ENCODE results near the gene RIC8A.
"Not testable (repeated sequence)": the region's sequence is repeated elsewhere in the genome, so short reads cannot be mapped to it uniquely, and the experiment has no call there.

Gene RIC8A

GRCh38 chr11:220641-221215, 13.2 kb downstream of the RIC8A start:
- not testable (repeated sequence) for DNase-seq

GRCh38 chr11:221539-221938, 14.0 kb downstream of the RIC8A start:
- no peak for DNase-seq

GRCh38 chr11:221998-222789, 14.7 kb downstream of the RIC8A start:
- no peak for DNase-seq

- DNase-seq = no peak
Measured at GRCh38 chr11:223026-223789, 15.7 kb downstream of the RIC8A start.

- DNase-seq = no peak
Measured at GRCh38 chr11:223884-224283, 16.4 kb downstream of the RIC8A start.

GRCh38 chr11:224424-224823, 16.9 kb downstream of the RIC8A start:
- no peak for DNase-seq

- DNase-seq = peak; percentile 32 to 38
Measured at GRCh38 chr11:225734-226453, 18.4 kb downstream of the RIC8A start.

GRCh38 chr11:227824-228379, 20.4 kb downstream of the RIC8A start:
- DNase-seq = no peak

- DNase-seq = no peak
Measured at GRCh38 chr11:230431-230830, 22.9 kb downstream of the RIC8A start.

- no peak for DNase-seq
Measured at GRCh38 chr11:232783-233565, 25.5 kb downstream of the RIC8A start.

- DNase-seq = no peak
Measured at GRCh38 chr11:235180-235579, 27.7 kb downstream of the RIC8A start.

- DNase-seq = no peak
Measured at GRCh38 chr11:235609-235996, 28.1 kb downstream of the RIC8A start.

GRCh38 chr11:235997-236773, 28.7 kb downstream of the RIC8A start, which contains the start of gene SIRT3:
TSS of gene SIRT3 (minus strand) at chr11:236342. CDS start at chr11:236328, 14 bp downstream.
- DNase-seq = peak; percentile 69 to 77

- DNase-seq = peak; percentile 63 to 78
Measured at GRCh38 chr11:236774-237767, 29.6 kb downstream of the RIC8A start, which contains the start of gene PSMD13. TSS of gene PSMD13 (plus strand) at chr11:236976. CDS start at chr11:237050, 74 bp downstream.

- DNase-seq = not testable (repeated sequence)
Measured at GRCh38 chr11:238346-238745, 30.8 kb downstream of the RIC8A start.

GRCh38 chr11:240315-240714, 32.8 kb downstream of the RIC8A start:
- DNase-seq = no peak

GRCh38 chr11:241634-242033, 34.1 kb downstream of the RIC8A start:
- DNase-seq = no peak

GRCh38 chr11:244376-244775, 36.9 kb downstream of the RIC8A start:
- no peak for DNase-seq

GRCh38 chr11:249062-249461, 41.6 kb downstream of the RIC8A start:
- DNase-seq = no peak

GRCh38 chr11:250274-250673, 42.8 kb downstream of the RIC8A start:
- DNase-seq = no peak
